HG03097 (cell line): ENCODE measurements around the gene MEIS2.

Experiments used
- ATAC-seq: cut with Tn5 transposase; IDR thresholded peaks from one replicate; pipeline ENCODE4 v1.9.1; 2021; ENCODE audit not compliant: unreplicated experiment, low FRiP score

MEIS2 gene

DNA sequence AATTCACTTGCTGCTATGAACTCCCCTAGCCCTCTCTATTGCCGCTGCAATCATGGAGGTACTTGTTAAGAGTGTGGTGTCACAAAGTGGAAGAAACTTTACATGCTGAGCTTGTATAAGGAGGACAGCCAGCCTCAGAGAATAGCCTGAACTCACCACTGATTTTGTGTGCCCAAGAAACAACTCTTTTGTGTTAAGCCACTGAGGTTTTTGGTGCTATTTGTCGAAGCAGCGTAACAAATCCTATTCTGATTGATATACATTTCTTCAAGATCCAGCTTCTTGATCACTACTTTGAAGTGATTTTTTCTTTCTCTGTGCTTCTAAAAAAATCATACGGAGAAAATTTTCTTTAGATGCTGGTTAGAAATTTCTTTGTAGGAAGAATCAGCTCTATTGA is 132.4 kb downstream of the MEIS2 start:
- ATAC-seq: no peak

DNA sequence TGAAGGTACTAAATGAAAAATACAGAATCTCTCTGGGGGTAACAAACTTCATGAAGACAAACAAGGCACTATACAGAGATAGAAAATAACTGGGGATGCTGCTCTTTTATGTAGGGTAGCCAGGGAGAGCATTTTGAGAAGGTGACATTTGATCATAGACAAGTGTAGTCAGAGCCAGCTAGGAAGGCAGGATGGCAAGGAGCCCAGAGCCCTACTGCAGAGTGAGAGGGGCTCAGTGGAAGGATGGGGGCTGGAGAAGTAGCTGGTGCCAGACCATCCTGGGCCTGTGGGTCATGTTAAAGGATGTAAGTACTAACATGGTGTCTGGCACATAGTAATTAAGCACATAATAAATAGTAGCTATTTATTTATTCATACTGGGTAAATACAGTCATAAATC is 133.6 kb downstream of the MEIS2 start:
- ATAC-seq: no peak

DNA sequence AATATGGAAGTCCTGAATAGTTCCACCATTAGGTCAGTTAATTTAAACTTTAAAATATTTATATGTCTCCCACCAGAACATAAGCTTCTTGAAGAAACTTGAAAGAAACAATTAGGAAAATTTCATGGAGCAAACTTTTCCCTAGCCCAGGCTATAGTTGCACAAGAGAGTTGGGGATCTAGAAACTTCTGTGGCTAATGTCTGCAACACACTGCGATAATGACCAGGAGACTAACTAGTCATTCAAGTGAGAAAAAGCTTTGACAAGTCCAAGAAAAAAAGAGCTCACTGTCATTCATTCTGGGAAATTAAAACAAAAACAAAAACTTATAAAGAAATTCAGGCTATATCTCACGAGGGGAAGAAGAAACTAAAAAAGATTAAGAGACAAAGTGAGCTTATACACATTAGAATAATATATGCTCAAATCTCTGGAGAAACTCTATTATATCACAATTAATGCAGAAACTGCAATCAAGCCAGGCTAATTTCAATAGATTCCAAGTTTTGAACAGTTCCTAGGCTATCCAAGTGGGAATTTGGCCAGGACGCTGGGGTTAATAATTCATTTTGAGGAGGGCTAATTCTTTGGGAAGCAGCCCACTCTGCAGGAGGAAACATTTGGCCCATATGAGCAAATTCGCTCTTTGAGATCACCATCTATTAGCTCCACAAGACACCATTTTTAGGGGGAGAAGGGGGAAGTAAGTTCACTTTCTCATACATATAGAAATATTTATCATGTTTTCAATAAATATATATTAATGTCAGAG is 134.6 kb downstream of the MEIS2 start:
- no peak for ATAC-seq

DNA sequence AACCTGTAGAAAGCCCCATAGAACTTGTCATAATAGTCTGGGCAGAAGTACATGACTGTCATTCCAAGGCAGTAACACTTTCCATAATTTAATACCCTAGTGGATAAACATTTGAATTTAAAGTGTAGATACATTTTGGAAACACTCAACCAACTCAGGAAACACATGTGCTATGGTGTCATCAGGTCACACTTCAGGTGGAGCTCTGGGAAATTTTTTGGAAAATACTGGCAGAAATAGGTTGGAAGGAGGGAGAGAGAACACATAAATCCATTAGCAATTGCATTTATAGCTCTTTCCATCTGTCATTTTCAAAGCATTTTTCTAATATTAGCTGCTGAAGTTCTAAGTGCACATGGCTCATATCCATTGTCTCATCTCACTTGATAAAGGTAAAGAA is 135.7 kb downstream of the MEIS2 start:
- no peak for ATAC-seq

DNA sequence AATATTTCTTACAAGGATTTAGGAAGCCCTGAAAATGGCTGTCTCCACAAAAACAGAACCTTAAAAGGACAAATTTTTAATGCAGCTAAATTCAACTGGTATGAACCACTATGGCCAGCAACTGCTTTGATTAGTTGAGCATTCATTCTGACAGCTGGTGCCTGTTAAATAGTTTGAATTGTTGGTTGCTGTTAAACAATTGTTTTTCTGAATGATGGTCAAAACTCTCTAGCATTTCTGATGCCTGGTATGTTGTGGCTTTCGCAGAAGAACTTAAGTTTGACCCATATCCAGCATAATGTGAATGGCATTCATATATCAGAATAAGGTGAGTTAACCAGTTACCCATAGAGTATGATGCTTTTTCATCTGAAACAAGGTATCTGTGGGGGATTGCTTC is 138.4 kb downstream of the MEIS2 start:
- no peak for ATAC-seq

DNA sequence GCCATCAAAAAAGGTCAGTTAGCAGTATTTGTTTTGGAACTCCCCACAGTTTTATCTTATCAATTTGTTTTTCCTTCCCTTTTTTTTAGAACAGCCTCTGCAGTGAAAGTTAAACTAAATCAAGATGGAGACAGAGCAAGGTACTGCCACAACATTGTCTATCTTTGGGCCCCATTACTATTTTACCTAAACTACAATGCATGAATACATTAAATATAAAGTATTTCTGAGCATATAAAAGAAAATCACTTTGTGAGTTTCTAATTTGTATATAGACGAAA is 139.5 kb downstream of the MEIS2 start:
- no peak for ATAC-seq

DNA sequence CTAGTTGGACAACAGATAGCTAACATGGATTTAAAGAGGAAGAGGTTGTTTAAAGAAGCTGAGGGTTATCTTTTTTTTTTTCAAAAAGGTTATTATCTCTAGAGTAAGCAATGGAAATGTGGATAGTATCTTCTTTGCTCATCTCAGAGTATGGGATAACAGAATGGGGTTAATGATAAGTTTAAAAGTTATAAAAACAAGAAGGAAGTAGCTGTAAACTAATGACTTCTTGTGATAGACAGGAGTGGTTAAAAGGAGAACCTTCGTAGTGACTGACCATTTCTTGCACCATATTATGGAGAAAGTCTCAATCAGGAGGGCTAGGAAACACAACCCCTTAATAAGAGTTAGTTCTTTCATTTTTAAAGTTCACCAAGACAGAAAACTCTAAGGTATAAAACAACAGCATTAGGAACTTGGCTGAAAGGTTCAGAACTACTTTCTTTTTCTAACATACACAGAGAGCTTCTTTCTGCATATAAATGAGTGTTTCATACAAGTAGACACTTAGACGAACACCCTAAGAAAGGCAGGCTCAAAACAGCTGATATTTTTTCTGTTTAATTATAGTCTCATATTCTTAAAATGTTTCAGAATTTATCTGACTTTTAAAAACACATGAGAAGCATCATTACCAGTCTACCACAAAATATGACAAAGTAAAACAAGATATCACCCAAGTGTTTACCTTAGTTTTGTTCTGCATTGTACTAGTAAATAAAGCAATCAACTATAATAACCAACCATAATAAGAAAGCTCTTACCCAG is 140.0 kb downstream of the MEIS2 start:
- no peak for ATAC-seq

DNA sequence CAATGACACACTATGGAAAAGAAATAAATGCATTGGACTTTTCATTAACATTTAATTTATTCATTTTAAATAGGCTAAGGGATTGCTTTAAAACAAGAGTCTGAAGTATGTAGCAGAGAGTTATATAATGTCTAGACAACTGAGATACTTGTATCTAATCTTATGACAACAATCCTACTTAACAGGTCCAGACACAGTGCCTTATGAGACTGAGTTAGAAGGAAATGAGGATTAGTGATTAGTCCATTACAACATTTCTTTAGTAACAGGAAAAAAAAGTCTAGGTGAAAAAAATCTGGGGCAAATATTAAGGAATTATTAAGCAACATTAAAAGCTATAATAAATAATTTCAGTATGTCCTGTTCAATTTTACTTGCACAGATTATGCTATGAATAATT is 140.6 kb downstream of the MEIS2 start:
- no peak for ATAC-seq

DNA sequence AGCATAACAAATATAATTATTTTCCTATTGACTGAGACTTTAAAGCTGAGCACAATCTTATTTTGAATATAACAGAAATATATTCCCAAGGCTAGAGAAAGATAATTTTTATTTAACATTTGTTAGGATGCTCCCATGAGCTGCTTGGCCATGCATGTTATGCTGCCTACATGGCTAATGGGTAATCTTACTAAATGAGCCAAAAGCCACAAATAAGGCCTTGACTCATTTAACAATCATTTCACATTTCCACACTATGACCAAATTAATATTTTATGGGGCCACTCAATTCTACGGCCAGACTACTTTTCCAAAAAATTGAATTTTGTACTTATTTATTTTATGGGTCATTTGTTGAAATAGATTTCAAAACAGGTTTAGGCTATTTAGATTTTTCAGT is 141.7 kb downstream of the MEIS2 start:
- no peak for ATAC-seq

DNA sequence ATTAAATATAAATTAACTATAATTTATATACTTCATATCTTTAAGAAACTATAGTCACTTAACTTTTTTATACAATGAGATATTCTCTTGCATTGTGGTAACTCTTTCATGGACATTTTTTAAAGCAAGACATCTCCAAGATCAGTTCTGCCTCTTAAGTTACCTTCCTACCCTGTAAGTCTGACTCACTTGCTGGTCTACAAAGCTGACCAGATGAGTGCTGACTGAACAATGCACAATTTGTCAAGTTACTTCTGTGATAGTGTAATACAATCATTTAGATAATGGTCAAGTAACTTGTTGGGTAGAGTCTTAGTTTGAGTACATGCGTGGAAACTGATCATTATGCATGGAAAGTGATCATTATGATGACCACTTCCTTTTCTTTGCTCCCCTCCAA is 145.9 kb downstream of the MEIS2 start:
- ATAC-seq: no peak

DNA sequence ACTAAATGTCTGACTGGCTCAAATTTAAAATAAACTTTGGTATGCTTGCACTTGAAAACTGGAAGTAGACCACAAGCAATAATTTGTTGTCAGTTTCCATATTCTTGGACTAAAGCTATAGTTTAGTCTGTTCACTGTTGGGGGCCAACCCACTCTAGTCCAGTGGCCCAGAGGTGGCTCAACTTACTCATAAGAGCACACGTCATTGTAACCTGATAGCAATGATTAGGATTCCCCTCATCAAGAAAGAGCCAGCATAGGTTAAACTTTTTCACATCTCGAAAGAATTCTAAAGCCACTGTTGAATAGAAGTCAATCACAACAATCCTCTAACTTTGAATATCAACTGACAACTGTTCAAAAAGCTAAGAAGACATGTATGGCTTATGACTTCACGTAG is 147.0 kb downstream of the MEIS2 start:
- no peak for ATAC-seq

DNA sequence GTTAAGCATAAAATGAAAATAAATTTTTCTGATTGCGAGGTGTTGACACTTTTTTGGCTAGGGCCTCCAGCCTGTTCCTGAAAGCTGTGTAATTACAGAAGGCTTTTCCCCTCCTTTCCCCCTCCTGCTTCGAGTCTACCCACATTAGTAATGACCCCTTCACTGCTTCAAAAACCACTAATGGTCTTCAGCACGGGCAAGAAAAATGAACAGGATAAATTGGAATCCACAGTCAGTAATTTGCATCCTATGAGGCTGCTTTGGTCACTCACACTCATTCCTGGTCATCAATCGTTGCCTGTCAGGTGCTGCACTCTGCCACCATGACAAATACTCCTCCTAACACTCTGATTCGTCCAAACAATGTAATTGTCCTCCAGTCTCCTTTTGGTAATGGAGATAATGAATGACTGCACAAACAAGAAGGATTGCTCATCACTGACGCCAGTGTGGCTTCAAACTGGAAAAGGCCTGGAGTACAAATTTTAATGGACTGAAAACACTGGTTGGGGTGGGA is 148.6 kb downstream of the MEIS2 start:
- ATAC-seq: no peak

DNA sequence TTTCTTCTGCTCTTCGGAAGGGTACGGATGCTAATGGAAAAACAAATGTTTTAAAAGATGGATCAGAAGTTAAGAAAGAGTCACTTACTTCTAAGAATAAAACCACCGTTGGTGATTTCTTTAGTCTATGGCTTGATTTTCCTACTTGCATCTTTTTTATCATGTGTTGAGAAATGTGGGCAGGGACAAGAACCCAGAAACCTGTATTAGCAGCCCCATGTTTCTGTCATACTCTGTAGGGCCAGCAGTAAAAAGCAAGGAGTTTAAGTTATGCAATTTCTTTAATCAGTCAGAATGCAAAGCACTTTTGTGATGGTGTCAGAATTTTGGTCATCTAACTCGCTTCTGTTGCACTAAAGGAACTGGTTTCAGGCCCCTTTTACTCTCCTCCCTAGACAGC is 150.0 kb downstream of the MEIS2 start:
- ATAC-seq: no peak

DNA sequence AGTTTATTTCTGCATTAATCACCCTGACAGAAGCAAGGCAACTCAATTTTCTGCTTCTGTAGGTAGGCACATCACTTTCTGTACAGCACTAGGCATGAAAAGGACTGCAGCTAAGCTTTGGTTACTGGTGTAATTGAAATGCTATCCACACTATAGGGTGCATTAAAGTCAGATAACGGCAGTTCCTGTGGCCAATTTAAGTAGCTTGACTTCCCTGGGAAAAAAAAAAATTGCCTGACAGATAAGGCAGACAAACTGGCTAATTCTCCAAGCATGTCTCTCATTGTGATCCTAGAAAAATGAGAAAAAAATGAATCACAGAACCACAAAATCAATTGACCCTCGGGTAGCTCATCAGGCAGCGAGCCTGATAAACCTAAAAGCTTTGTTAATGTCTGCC is 151.4 kb downstream of the MEIS2 start:
- no peak for ATAC-seq

DNA sequence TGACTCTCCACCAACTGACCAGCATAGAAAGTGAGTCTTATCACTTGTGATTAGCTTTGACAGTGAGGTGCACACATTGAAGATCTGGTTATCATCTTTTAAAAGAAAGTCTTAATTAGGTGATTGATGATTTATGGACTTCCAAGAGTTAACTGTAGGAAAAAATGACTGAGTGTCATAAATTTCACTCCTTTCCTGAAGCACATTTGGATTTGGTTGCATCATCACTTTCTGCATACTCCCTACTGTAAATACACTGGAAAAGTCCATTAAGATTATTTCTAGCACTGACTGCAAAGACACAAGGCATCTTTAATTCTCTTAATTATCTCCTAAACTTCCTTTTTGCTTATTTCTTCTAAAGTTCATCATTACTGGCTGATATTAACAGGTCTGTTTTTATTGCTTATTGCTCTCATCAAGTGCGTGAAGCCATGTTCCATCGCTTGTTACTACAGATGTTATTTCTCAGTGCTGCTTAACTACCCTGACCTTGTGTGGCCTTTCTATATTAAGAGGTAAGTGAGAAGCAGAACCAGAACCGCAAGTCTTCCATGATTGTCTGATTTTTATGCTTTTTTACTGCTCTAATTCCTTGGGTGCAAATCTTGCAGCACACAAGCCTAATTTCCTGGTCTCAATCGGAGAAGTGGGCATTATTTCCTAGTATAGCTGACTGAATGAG is 153.2 kb downstream of the MEIS2 start:
- no peak for ATAC-seq

DNA sequence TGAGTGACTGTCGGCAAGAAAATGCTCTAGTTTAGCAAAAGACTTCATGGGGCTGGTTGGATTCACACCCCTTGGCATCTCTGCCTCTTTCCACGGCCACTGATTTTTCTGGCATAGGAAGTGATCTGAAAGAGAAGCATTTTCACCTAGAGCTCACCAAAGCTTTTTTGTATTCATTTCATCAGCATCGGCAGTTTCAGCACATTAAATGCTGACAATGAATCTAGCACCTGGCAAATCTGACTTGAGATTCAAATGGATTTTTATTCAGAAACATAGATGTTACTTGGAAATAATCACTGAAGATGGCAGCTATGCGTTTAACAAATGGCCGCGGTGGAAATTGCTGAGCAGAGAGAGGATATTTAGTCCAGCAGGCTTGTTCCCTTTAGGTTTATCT is 155.9 kb downstream of the MEIS2 start:
- no peak for ATAC-seq

DNA sequence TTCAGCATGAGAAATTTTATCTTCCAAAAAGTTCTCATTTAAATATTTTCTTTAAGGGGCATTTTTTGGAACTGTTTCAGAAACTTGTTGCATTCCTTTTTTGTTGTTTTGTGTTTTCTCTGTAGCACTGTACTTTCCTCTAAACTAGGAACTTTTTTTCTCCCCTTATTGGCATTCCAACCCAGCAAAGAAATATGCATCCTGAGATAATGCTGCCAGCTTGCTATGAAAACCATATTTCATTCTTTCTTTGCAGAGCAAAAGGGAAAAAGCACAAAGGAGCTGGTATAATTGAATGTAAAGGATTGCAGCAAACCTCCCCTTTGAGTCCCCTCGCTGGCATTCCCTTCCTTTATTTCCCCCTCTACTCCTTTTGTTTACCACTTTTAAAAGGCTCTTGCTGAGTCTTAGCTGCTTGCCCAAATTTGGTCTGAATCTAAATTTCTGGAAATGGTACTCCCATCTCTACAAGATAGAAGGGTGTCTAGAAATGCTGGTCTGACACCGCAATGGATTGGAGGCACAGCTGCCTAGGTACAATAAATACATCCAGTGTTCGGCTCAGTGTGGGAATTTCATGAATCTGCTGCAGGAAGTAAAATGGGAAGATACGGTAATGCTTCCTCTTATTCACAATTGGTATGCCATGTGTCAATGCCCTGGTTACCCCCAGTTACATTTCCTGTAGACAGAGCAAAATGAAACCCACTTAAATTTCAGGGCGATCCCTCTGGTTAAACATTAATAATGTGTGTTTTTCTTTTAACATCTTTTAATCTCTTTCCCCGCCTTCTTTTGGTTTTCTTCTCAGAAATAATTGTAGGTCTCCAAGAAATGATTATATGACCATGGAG is 156.6 kb downstream of the MEIS2 start:
- no peak for ATAC-seq

DNA sequence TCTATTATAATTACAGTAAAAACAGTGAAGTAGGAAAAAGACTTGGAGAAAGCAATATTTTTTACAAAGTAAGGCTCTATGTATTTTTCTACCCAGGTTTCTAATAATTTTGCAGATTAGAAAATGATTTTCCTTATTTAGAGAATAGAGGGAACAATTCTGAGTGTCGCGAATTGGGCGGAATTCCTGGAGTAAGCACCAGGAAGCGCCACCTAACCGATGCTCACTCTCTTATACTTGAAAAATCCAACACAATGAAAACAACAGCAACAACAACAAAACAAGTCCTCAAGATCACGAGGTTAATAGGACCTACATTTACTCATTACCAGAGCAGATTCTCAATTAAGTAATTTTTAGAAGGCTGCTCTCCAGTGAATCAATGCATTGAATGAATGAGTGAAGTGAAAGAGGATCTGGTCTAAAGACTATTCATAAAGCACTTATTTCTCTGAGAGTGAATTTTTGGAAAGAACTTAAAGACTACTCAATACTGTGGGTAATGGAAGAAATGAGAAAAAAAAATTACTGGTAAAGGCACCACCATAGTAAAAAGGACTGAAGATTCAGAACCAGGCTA is 158.0 kb downstream of the MEIS2 start:
- ATAC-seq: no peak

DNA sequence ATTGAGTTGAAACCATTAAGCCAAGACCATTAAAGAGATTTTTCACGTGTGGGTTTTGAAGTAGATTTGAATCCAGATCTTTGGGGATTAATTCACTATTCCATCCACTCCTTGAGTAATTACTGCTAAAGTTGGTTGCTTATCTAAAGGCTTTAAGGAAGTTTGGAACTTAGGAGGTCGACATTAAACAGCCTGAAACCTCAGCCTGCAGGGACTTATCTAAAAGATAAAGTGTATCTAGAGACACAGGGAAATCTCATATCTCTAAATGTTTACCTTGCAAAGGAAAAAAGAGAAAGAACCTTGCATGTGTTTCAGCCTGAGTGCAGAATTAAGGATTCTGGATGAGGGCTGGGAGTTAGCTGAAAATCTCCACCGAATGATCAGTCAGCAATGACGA is 158.6 kb downstream of the MEIS2 start:
- ATAC-seq: no peak

DNA sequence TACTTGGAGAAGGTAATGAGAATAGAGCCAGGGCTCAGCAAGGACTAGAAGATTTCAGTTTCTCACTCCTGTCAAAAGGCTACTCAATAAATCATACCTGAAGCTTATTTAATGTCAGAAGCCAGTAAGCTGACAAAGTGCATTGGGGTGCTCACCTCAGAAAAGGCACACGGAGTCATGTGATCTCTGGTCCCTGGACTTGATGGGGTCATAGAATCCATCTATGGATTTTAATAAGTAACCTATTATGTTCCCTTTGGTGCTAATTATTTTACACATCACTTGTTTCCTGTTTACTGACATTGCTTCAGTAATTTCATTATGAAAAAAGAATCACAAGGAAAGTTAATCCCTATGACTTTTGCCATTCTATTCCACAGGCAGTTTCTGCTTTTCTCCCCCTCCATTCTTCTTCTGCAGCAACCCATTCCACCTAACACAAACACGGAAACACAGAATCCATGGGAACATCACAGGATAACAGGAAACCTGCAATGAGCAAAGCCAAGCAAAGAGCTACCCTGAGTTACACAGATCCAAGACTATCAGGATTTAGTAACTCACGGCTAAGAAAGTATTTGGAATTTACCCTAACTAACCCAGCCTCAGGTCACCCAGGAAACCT is 159.6 kb downstream of the MEIS2 start:
- ATAC-seq: no peak
